SH-SY5Y (cell line): ENCODE results near the gene CYP4A22.

Experiments
- GATA2 ChIP-seq: IDR thresholded peaks from 2 replicates; pipeline ENCODE4 v1.6.1; 2011; ENCODE audit warnings: mild to moderate bottlenecking, low read depth, low read length
- GATA3 ChIP-seq: IDR thresholded peaks from 2 replicates; pipeline ENCODE4 v1.6.1; 2011; ENCODE audit warnings: low read depth, mild to moderate bottlenecking, low read length, moderate library complexity

- TF ChIP-seq GATA2 (no peak), GATA3 (no peak)
Measured at GRCh38 chr1:47182676-47183235, 45.5 kb downstream of the CYP4A22 start.
